ACC112 (cell line): ENCODE measurements around the gene ENO1.
A peak's percentile ranks its signal among the peaks of the same experiment; 100 is the strongest.
"Not testable (repeated sequence)": the region's sequence is repeated elsewhere in the genome, so short reads cannot be mapped to it uniquely, and the experiment has no call there.

Source experiments
- H2AFZ ChIP-seq: fragments of 200-600 bp; sonication (generic); one replicate; pipeline ENCODE4 v1.6.0; 2017; ENCODE audit warnings: antibody characterized with exemption, low read length; ENCODE audit not compliant: unreplicated experiment
- H3K27ac ChIP-seq: fragments of 200-600 bp; sonication (generic); 2 replicates; pipeline ENCODE4 v1.5.1; 2014; ENCODE audit warnings: low read depth, mild to moderate bottlenecking, antibody characterized with exemption, low read length, moderate library complexity
- H3K27me3 ChIP-seq: fragments of 200-600 bp; sonication (generic); 2 replicates; pipeline ENCODE4 v1.6.1; 2014; ENCODE audit warnings: mild to moderate bottlenecking, antibody characterized with exemption, low read length, moderate library complexity, mixed read lengths; ENCODE audit not compliant: insufficient read depth
- H3K36me3 ChIP-seq: fragments of 200-600 bp; sonication (generic); 2 replicates; pipeline ENCODE4 v1.6.1; 2016; ENCODE audit warnings: mild to moderate bottlenecking, antibody characterized with exemption, low read length, moderate library complexity, mixed read lengths; ENCODE audit not compliant: insufficient read depth
- H3K4me1 ChIP-seq: fragments of 200-600 bp; sonication (generic); one replicate; pipeline ENCODE4 v1.6.1; 2016; ENCODE audit warnings: low read length, mixed read lengths; ENCODE audit not compliant: insufficient read depth, unreplicated experiment, control insufficient read depth
- H3K4me3 ChIP-seq: fragments of 200-600 bp; sonication (generic); 2 replicates; pipeline ENCODE4 v1.5.1; 2014; ENCODE audit warnings: mild to moderate bottlenecking, low read depth, low read length
- H3K79me2 ChIP-seq: fragments of 200-600 bp; sonication (generic); one replicate; pipeline ENCODE4 v1.6.0; 2016; ENCODE audit warnings: low read length; ENCODE audit not compliant: control insufficient read depth, unreplicated experiment, insufficient read depth

ENO1 gene

GRCh38 chr1:8878448-8878697 lies at the start of gene ENO1:
Gene ENO1 (minus strand): TSS chr1:8878686. CDS start chr1:8874908, 3,778 bp downstream.
- peak within 1 kb of the TSS; percentile 83 for H3K4me3 ChIP-seq
- H3K27ac ChIP-seq, result peak within 1 kb of the TSS; percentile 99
- H2AFZ ChIP-seq, result no peak within 1 kb of the TSS
- no peaks in the 10 kb centered on the region for H3K27me3 ChIP-seq
- peaks cover 37% of the 10 kb centered on the region for H3K36me3 ChIP-seq
- H3K4me1 ChIP-seq, result peaks cover 23% of the 10 kb centered on the region
- H3K79me2 ChIP-seq, result peaks cover 54% of the 10 kb centered on the region

GRCh38 chr1:8926707-8927694 lies 48.5 kb upstream of the ENO1 start:
- no peak overlapping the region for H3K4me3 ChIP-seq
- H3K4me1 ChIP-seq, result no peaks in the 10 kb centered on the region
- H3K27me3 ChIP-seq, result peaks cover 9% of the 10 kb centered on the region; the same call in 1 of the 2 replicates
- H2AFZ ChIP-seq, result no peak overlapping the region
- H3K79me2 ChIP-seq, result no peaks in the 10 kb centered on the region
- no peak overlapping the region for H3K27ac ChIP-seq
- H3K36me3 ChIP-seq, result no peaks in the 10 kb centered on the region

- Histone ChIP-seq H3K79me2 (no peaks in the 10 kb centered on the region), H3K27ac (no peak overlapping the region), H3K4me3 (no peak overlapping the region), H3K36me3 (no peaks in the 10 kb centered on the region), H3K27me3 (peaks cover 9% of the 10 kb centered on the region; the same call in 1 of the 2 replicates), H2AFZ (no peak overlapping the region), H3K4me1 (no peaks in the 10 kb centered on the region)
Observed at GRCh38 chr1:8925960-8926359, 47.5 kb upstream of the ENO1 start.

- Histone ChIP-seq H3K79me2 (no peaks in the 10 kb centered on the region), H3K4me3 (no peak overlapping the region), H3K27ac (no peak overlapping the region), H2AFZ (no peak overlapping the region), H3K36me3 (no peaks in the 10 kb centered on the region), H3K27me3 (peaks cover 9% of the 10 kb centered on the region; the same call in 1 of the 2 replicates), H3K4me1 (no peaks in the 10 kb centered on the region)
Observed at GRCh38 chr1:8925406-8925805, 46.9 kb upstream of the ENO1 start.

- Histone ChIP-seq H3K79me2 (no peaks in the 10 kb centered on the region), H2AFZ (no peak overlapping the region), H3K27me3 (peaks cover 9% of the 10 kb centered on the region; the same call in 1 of the 2 replicates), H3K36me3 (no peaks in the 10 kb centered on the region), H3K4me1 (no peaks in the 10 kb centered on the region), H3K4me3 (no peak overlapping the region), H3K27ac (no peak overlapping the region)
Observed at GRCh38 chr1:8922962-8923361, 44.5 kb upstream of the ENO1 start.

GRCh38 chr1:8917536-8917935 lies 39.0 kb upstream of the ENO1 start:
- H3K27ac ChIP-seq, H2AFZ ChIP-seq, H3K27me3 ChIP-seq, H3K4me3 ChIP-seq, H3K4me1 ChIP-seq, H3K36me3 ChIP-seq, H3K79me2 ChIP-seq: not testable (repeated sequence)

GRCh38 chr1:8915446-8915845 lies 37.0 kb upstream of the ENO1 start:
- Histone ChIP-seq H3K27me3 (no peaks in the 10 kb centered on the region), H3K79me2 (no peaks in the 10 kb centered on the region), H3K36me3 (no peaks in the 10 kb centered on the region), H3K4me1 (no peaks in the 10 kb centered on the region), H3K27ac (no peak overlapping the region), H3K4me3 (no peak overlapping the region), H2AFZ (peak overlapping the region; percentile 46)

GRCh38 chr1:8914466-8914865 lies 36.0 kb upstream of the ENO1 start:
- Histone ChIP-seq H3K79me2 (no peaks in the 10 kb centered on the region), H3K27ac (no peak overlapping the region), H3K4me3 (no peak overlapping the region), H3K36me3 (no peaks in the 10 kb centered on the region), H3K4me1 (no peaks in the 10 kb centered on the region), H2AFZ (no peak overlapping the region), H3K27me3 (no peaks in the 10 kb centered on the region)

GRCh38 chr1:8913457-8913856 lies 35.0 kb upstream of the ENO1 start:
- Histone ChIP-seq H2AFZ (no peak overlapping the region), H3K4me1 (no peaks in the 10 kb centered on the region), H3K27me3 (no peaks in the 10 kb centered on the region), H3K79me2 (no peaks in the 10 kb centered on the region), H3K4me3 (no peak overlapping the region), H3K36me3 (no peaks in the 10 kb centered on the region), H3K27ac (no peak overlapping the region)

- no peaks in the 10 kb centered on the region for H3K79me2 ChIP-seq
- no peak overlapping the region for H3K4me3 ChIP-seq
- H2AFZ ChIP-seq, result no peak overlapping the region
- H3K27ac ChIP-seq, result no peak overlapping the region
- H3K27me3 ChIP-seq, result no peaks in the 10 kb centered on the region
- H3K36me3 ChIP-seq, result no peaks in the 10 kb centered on the region
- H3K4me1 ChIP-seq, result no peaks in the 10 kb centered on the region
Observed at GRCh38 chr1:8911416-8912309, 33.2 kb upstream of the ENO1 start.
